ENCODE data around the gene STIP1.
"Not testable (repeated sequence)": the region's sequence is repeated elsewhere in the genome, so short reads cannot be mapped to it uniquely, and the experiment has no call there.

DNA sequence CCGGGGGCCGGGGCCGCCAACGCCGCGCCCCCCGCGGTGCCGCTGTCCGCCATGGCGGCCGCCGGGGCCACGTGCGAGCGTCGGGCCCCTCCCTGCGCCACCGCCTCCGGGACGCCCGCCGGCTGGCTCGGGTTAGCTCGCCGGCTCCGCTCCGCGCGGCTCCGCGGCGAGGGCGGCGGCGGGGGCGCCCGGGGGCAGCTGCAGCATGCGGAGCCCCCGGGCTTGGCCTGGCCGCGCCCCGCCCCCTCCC, 60.6 kb downstream of the STIP1 start:
- not testable (repeated sequence) for TF ChIP-seq ZNF592 (IDR thresholded peaks at IDR 0.05); TAF15 (IDR thresholded peaks at IDR 0.05; ENCODE audit: low read depth, low read length); NRF1 (conservative IDR thresholded peaks at IDR 0.05 in 1 of 2, IDR thresholded peaks at IDR 0.05 in 1 of 2); ATF1 (CRISPR knock-in tag; IDR thresholded peaks at IDR 0.05); ATF1 (tag; IDR thresholded peaks at IDR 0.05); MCM2 (IDR thresholded peaks at IDR 0.05; ENCODE audit: low read depth); PURB (CRISPR knock-in tag; IDR thresholded peaks at IDR 0.05; ENCODE audit: low read depth); RBBP5 (IDR thresholded peaks at IDR 0.05; ENCODE audit: borderline replicate concordance, insufficient read depth, low read length, poor library complexity, severe bottlenecking); EZH2 (IDR thresholded peaks at IDR 0.05; ENCODE audit: borderline replicate concordance, low read depth, low read length); MTF1 (CRISPR knock-in tag; IDR thresholded peaks at IDR 0.05; ENCODE audit: borderline replicate concordance); TAF1 (IDR thresholded peaks at IDR 0.05; ENCODE audit: control insufficient read depth, extremely low read depth, insufficient read depth, low read length, severe bottlenecking)
